Measurements from ENCODE around the gene ARHGAP26.

- TF ChIP-seq CTCF (conservative IDR thresholded peaks at IDR 0.05 in 1 of 2, IDR thresholded peaks at IDR 0.05 in 1 of 2; ENCODE audit: low read depth in 1 of 2, low read length in 2 of 2) (no peak), EZH2 (IDR thresholded peaks at IDR 0.05; ENCODE audit: low read length, missing control alignments) (no peak)
Observed at GRCh38 chr5:142831009-142831383, 60.8 kb downstream of the ARHGAP26 start.
